ENCODE measurements around the gene POLR2E.
A peak's percentile ranks its signal among the peaks of the same experiment; 100 is the strongest.
"Not testable (repeated sequence)": the region's sequence is repeated elsewhere in the genome, so short reads cannot be mapped to it uniquely, and the experiment has no call there.

Gene POLR2E

GRCh38 chr19:1094978-1095701 is at the start of gene POLR2E:
TSS of gene POLR2E (minus strand) at chr19:1095375. CDS start at chr19:1095315, 60 bp downstream.
- peak; percentile 96 for DNase-seq

DNA sequence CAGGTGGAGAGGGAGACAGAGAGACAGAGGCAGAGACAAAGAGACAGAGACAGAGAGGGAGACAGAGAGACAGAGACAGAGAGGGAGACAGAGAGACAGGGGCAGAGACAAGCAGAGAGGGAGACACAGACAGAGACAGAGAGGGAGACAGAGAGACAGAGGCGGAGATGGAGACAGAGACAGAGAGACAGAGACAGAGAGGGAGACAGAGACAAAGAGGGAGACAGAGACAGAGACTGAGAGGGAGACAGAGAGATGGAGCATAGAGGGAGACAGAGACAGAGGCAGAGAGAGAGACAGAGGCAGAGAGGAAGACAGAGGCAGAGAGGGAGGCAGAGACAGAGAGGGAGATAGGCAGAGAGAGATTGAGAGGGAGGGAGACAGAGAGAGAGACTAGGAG is 49.6 kb upstream of the POLR2E start:
- no peak for DNase-seq

- no peak for DNase-seq
Measured at GRCh38 chr19:1143828-1144399, 48.7 kb upstream of the POLR2E start.

DNA sequence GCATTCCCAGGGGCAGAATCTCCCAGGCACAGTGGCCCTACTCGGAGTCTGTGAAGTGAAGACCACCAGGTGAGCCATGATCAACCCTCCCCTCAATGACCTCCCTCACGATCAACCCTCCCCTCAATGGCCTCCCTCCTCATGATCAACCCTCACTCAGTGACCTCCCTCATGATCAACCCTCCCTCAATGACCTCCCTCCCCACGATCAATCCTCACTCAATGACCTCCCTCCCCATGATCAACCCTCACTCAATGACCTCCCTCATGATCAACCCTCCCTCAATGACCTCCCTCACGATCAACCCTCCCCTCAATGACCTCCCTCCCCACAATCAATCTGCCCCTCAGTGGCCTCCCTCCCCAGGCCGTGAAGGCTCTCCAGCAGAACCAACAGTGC is 46.8 kb upstream of the POLR2E start:
- no peak for DNase-seq

- DNase-seq = no peak
Measured at GRCh38 chr19:1140272-1141027, 45.3 kb upstream of the POLR2E start.

- no peak for DNase-seq
Measured at GRCh38 chr19:1139126-1139525, 44.0 kb upstream of the POLR2E start.

DNA sequence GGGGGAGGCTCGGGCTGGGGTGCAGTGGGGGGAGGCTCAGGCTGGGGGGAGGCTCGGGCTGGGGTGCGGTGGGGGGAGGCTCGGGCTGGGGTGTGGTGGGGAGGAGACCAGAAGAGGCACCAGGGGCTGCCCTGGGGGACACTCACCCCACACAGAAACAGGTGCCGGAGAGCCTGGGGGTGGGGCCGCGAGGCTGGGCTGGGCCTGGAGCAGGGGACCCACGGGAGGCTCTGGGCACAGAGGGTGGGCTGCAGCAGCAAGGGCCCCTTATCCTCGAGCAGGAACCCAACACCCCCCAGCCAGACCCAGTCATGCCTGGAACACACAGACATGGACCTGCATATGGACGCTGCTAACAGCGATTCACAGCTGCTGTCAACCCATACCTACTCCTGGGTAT is 42.9 kb upstream of the POLR2E start:
- no peak for DNase-seq

GRCh38 chr19:1136621-1137317 is 41.6 kb upstream of the POLR2E start:
- DNase-seq = no peak

- no peak for DNase-seq
Measured at GRCh38 chr19:1136201-1136600, 41.0 kb upstream of the POLR2E start.

DNA sequence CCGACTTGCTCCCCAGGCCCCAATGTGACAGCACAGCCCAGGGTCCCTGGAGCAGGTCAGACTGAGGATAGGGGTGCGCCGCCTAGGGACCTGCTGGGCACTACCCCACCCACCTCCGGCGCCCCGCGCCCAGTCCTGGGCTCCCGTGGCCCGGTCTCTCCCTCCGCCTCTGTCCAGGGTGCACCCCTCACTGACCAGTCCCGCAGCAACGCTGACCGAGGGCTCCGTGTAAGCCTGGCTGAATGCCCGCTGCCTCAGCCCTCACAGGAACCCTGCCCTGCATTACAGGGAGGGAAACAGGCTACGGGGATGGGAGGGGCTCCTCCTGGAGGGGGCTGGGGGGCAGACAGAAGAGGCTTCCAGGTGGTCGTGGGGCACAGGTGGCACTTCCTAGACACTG is 40.3 kb upstream of the POLR2E start:
- no peak for DNase-seq

- DNase-seq = no peak
Measured at GRCh38 chr19:1134431-1134830, 39.3 kb upstream of the POLR2E start.

DNA sequence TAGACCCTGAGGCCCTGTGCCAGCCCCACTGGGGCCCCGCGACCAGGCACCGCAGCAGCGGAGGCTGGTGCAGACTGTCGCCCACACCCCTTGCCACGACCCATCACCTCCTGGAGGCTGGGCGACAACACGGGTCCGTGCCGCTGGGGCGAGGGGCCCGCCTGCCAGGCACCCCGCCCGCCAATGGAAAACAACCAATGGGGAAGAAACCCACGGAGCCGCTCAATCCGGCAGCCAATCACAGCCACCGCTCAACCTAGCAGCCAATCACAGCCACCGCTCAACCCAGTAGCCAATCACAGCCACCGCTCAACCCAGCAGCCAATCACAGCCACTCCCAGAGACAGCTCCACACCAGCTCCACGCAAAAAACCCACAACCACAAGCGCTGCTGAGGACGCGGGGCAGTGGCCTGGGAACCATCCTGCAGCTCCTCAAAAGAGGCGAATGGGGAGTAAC is 38.3 kb upstream of the POLR2E start:
- DNase-seq = no peak

GRCh38 chr19:1132552-1133383 is 37.6 kb upstream of the POLR2E start:
- no peak for DNase-seq

DNA sequence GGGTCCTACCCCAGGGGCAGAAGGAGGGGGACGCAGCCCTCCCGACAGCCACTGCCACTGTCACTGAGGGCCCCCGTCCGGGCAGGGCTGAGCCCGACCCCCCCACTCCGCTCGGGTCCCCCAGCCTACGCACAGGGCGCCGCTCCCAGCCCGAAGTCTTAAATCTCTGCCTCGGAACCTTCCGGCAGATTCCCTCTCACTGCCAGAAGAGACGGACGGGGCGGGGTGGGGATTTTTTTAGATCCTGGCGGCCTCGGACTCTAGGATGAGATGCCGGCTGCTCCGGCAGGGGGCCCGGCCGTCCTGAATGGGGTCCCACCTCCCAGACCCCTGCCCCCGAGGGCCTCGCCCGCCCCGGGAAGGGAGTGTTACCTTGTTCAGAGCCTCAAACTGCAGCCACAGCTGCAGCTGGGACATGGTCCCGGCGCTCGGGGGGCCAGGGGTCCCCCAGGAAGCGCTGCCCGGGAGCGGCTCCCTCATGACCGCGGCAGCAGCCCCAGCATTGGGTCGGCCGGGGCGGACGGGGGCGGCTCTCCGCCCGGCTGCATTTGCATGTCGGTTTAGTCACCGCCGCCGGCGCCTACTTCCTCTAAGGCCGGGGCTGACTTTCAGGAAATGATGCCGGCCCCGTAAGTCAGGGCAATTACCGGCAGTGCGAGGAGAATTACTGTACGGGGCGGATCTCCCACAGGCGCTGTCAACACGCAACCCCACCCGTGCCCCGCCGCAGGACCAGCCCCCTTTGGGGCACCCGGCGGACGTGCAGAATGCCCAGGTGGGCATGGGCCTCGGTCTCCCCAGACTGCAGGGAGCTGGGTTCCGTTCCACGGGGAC is 36.8 kb upstream of the POLR2E start:
- DNase-seq = no peak

DNA sequence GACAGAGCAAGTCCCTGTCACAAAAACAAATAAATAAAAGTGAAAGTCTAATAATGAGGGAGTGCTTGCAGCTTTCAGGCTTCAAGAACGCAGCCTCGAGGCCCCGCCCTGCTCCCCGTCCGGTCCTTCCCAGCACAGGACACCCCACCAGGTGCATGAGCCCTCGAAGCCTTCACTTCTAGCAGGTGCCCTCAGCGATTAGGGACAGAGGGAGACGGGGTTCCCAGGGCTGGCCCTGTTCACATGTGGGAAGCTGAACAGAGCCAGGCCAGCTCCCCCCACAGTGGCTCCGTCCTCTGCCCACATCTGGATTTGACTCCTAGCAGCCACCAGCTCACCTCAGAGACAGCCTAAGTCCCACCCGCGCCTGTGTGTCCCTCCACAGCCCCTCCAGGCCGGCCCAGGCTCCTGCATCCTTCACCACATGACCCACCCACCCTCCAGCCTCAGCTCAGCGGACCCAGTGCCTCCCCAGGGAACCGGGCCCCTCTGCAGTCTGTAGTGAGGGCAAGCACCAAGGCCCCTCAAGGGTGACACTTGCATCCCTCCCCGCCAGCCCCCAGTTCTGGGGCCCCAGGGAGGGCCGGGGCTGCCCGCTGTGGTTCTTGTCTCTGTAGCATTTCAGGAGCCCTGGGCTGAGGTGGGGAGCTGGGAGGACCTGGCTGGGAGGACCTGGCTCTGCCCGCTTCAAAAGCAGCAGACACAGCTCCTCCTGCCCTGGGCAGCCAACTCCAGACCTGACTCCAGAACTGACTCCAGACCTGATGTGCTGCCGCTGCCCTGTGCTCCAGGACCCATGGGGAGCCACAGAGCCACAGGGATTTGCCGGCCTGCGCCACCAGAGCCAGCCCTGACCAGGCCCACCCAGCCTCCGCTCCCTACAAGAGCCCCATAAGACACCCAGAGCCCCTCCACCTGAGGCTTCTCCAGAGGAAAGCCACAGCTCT is 35.9 kb upstream of the POLR2E start:
- DNase-seq = no peak

DNA sequence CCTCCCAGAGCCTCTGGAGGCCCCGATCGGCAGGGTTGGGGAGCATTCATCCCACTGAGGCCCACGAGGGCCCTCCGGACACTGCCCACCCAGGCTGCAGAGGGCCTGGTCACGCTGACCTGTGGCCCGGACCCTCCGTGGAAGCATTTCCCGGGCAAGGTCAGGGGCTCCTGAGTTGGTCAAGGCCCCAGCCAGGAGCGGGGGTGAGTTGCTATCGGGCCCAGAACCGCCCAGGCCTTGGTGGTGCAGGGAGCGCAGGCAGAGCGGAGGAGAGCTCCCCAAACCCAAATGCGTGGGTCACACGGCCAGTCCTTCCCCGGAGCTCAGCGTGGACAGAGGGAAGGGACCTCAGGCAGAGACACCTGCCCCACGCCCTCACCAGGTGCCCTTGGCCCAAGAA is 34.4 kb upstream of the POLR2E start:
- DNase-seq = no peak

DNA sequence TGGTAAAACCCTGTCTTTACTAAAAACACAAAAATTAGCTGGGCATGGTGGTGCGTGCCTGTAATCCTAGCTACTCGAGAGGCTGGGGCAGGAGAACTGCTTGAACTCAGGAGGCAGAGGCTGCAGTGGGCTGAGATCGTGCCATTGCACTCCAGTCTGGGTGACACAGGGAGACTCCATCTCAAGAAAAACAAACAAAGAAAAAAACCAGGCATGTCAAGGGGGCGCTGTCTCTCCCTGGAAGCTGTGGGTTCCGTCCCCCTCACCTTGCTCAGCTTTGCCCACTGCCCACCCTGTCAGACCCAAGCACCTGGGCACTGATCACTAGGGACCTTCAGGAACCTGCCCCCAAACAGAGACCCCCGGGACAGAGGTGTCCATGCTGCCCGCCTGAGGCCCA is 33.9 kb upstream of the POLR2E start:
- DNase-seq = not testable (repeated sequence)

DNA sequence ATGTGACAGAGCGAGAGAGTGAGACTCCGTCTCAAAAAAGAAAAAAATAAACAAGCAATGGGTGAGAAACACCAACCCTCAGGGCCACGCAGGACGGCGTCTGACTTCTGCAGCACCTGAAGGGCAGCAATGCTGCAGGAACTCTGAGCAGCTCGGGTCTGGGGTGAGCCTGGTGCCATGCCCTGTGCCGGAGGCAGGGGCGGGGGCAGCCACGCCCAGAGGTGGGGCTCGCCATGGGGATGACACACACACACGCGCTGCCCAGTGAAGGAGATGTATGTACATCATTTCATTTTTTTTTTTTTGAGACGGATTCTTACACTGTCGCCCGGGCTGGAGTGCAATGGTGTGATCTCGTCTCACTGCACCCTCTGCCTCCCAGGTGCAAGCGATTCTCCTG is 32.9 kb upstream of the POLR2E start:
- DNase-seq = no peak

DNA sequence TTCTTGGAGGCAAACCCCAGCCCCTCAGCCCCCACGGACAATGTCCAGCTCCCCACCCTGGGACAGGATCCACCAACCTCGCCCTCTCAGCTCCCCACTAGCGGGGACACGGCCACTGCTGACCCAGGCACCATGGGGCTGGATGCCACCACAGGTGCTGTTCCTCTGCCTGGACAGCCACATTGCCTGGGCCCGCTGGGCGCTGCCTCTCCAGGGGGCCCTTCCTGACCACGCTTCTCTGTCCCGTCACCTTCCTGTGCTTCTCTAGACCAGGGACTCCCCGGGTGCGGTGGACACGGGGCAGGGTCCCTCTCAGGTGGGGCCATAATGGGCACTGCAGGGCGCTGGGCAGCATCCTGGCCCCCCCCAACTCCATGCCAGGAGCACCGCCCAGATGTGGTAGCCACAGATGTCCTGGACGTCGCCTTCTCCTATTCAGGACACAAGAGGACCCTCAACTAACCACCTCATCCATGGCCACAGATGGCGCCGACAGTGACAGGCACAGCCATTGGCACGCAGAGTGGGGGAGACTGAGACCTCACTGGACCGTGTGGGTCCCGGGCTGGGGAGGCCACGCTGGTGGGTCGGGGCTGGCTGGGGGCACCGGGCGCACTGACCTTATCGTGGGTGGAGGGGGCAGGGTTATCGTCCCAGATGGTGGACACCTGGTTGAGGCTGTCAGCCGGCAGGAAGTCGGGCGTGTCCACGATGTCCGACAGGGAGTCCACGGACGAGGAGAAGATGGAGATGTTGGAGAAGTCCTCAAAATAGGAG is 32.0 kb upstream of the POLR2E start:
- no peak for DNase-seq
